ENCODE results near the gene UTP14A.

UTP14A gene

GRCh38 chrX:129953881-129954280 lies 47.9 kb downstream of the UTP14A start:
- DNase-seq, result no peak

GRCh38 chrX:129954804-129955203 lies 48.8 kb downstream of the UTP14A start:
- DNase-seq, result no peak

- no peak for DNase-seq
These were observed 49.7 kb downstream of the UTP14A start for GRCh38 chrX:129955682-129956081.

- DNase-seq, result no peak
These were observed 50.2 kb downstream of the UTP14A start for GRCh38 chrX:129956145-129956544.

GRCh38 chrX:129956765-129957164 lies 50.8 kb downstream of the UTP14A start:
- DNase-seq, result no peak

GRCh38 chrX:129957241-129958082 lies 51.5 kb downstream of the UTP14A start:
- DNase-seq, result peak; percentile 76

GRCh38 chrX:129958083-129958465 lies 52.1 kb downstream of the UTP14A start:
- no peak for DNase-seq

- DNase-seq, result no peak
These were observed 53.0 kb downstream of the UTP14A start for GRCh38 chrX:129958814-129959492.

GRCh38 chrX:129959493-129959832 lies 53.5 kb downstream of the UTP14A start:
- DNase-seq, result no peak

GRCh38 chrX:129961180-129962083 lies 55.5 kb downstream of the UTP14A start:
- peak; percentile 75 for DNase-seq

GRCh38 chrX:129963729-129964128 lies 57.8 kb downstream of the UTP14A start:
- no peak for DNase-seq

GRCh38 chrX:129965166-129965565 lies 59.2 kb downstream of the UTP14A start:
- no peak for DNase-seq

GRCh38 chrX:129968968-129969367 lies 63.0 kb downstream of the UTP14A start:
- no peak for DNase-seq

- no peak for DNase-seq
These were observed 70.5 kb downstream of the UTP14A start for GRCh38 chrX:129976441-129976840.
